IMR-90 (cell line): Measurements from ENCODE around the gene MYBPH.

Source experiments
- CEBPB ChIP-seq: IDR thresholded peaks from 2 replicates; pipeline ENCODE4 v1.6.1; 2012; ENCODE audit warnings: low read depth, low read length, improper control_type of control experiment
- FOS ChIP-seq: fragments of 150-350 bp; IDR thresholded peaks from 2 replicates; pipeline ENCODE4 v1.6.1; 2016; ENCODE audit warnings: low read depth, low read length
- POLR2A ChIP-seq: IDR thresholded peaks from 2 replicates; pipeline ENCODE4 v1.6.1; 2012; ENCODE audit warnings: mild to moderate bottlenecking, low read depth, low read length
- RCOR1 ChIP-seq: IDR thresholded peaks from 2 replicates; pipeline ENCODE4 v1.6.1; 2012; ENCODE audit warnings: mild to moderate bottlenecking, low read length, improper control_type of control experiment; ENCODE audit not compliant: insufficient replicate concordance
- TF ChIP-seq, protein P1 (sequence below): fragments of 150-350 bp; IDR thresholded peaks from 2 replicates; pipeline ENCODE4 v1.6.1; 2017; ENCODE audit warnings: mild to moderate bottlenecking, antibody characterized with exemption, low read length, low read depth
- TF ChIP-seq, protein P2 (sequence below): conservative IDR thresholded peaks from 2 replicates; pipeline ENCODE4 v1.5.1; 2012; ENCODE audit warnings: mild to moderate bottlenecking, low read depth, low read length, improper control_type of control experiment

DNA sequence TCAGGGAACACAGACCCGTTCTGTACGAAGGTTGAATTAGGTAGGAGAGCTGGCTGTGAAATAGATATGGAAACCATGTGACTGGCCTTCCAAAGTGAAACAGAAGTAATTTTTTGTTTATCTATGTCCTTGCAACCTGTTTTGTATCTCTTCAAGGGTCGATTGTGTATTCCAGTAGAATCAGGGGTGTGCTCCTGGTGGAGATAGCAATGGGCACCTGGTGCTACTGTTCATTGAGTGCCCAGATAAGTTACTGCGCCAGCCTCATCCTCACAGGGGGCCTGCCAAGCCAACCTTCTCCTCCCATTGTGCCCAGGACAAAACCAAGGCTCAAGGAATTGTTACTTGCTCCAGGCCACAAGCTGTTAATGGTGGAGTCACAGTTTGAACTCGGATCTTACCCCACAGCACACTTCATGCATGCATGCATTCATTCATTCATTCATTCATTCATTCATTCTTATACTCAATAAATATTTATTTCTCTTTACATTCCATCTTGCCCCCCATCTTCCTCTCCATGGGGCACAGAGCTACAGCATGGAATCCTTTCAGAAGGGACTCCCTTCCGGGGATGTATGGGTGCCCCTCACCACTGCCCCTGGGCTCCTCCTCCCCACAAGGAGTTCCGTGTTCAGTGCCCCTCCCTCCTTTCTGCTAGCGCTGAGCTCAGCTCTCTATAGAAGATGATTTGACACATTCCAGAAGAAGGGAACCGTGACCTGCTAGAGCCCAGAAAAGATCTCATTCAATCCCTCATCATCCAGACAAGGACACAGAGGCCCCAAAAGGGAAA lies 24.1 kb downstream of the MYBPH start:
- TF ChIP-seq, protein P1, sequence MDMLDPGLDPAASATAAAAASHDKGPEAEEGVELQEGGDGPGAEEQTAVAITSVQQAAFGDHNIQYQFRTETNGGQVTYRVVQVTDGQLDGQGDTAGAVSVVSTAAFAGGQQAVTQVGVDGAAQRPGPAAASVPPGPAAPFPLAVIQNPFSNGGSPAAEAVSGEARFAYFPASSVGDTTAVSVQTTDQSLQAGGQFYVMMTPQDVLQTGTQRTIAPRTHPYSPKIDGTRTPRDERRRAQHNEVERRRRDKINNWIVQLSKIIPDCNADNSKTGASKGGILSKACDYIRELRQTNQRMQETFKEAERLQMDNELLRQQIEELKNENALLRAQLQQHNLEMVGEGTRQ = no peak
- TF ChIP-seq POLR2A = no peak
- TF ChIP-seq, protein P2, sequence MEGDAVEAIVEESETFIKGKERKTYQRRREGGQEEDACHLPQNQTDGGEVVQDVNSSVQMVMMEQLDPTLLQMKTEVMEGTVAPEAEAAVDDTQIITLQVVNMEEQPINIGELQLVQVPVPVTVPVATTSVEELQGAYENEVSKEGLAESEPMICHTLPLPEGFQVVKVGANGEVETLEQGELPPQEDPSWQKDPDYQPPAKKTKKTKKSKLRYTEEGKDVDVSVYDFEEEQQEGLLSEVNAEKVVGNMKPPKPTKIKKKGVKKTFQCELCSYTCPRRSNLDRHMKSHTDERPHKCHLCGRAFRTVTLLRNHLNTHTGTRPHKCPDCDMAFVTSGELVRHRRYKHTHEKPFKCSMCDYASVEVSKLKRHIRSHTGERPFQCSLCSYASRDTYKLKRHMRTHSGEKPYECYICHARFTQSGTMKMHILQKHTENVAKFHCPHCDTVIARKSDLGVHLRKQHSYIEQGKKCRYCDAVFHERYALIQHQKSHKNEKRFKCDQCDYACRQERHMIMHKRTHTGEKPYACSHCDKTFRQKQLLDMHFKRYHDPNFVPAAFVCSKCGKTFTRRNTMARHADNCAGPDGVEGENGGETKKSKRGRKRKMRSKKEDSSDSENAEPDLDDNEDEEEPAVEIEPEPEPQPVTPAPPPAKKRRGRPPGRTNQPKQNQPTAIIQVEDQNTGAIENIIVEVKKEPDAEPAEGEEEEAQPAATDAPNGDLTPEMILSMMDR = no peak
- TF ChIP-seq RCOR1 = no peak
- no peak for TF ChIP-seq FOS
- TF ChIP-seq CEBPB = no peak
